ENCODE measurements around the gene COL21A1.
A peak's percentile ranks its signal among the peaks of the same experiment; 100 is the strongest.

DNA sequence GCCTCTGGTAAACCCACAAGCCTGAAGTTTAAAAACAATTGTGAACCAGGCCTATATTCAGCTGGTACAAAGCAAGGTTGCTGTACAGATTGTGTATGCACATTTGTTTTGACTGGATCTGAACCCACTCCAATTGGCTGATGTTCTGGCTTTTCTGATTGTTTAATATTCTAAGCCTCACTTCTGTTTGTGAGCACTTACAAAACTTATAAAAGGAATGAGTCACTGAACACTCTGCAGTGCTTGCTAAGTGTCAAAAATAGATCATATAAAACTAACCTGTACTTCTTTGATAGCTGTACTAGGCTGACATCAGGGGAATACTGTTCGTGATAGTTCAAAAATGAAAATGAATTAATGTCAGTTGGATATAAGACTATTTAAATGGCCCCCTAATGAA, 12.1 kb downstream of the COL21A1 start:
- peak in 1 of 2 donors; percentile 74 for TF ChIP-seq POLR2AphosphoS5 (IDR thresholded peaks at IDR 0.05; ENCODE audit: insufficient read depth in 1 of 2, low read depth in 1 of 2)
- TF ChIP-seq, protein P1, sequence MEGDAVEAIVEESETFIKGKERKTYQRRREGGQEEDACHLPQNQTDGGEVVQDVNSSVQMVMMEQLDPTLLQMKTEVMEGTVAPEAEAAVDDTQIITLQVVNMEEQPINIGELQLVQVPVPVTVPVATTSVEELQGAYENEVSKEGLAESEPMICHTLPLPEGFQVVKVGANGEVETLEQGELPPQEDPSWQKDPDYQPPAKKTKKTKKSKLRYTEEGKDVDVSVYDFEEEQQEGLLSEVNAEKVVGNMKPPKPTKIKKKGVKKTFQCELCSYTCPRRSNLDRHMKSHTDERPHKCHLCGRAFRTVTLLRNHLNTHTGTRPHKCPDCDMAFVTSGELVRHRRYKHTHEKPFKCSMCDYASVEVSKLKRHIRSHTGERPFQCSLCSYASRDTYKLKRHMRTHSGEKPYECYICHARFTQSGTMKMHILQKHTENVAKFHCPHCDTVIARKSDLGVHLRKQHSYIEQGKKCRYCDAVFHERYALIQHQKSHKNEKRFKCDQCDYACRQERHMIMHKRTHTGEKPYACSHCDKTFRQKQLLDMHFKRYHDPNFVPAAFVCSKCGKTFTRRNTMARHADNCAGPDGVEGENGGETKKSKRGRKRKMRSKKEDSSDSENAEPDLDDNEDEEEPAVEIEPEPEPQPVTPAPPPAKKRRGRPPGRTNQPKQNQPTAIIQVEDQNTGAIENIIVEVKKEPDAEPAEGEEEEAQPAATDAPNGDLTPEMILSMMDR (IDR thresholded peaks at IDR 0.05), result no peak

Data from vagina (tissue), 2 donors.